Measurements from ENCODE around the gene CIBAR2.

Gene CIBAR2

DNA sequence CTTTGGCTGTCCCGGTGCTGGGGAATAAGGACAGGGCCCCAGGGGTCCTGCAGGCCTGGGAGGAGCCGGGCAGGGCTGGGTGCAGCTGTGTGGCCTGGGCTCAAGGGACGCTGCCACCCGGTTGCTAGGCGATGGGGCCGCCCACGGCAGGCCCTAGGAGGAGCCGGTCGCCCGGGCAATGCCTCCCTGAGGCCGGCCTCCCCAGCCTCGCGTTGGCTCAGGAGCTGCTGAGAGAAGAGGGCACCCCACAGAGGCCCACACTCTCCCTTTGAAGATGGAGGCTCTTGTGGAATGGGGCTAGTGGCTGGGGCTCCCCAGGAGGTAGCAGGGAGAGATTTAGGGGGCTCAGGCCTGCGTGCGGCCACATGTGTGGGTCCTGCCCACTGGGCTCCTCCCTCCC is at the start of gene CIBAR2:
CIBAR2 (minus strand) TSS at position 109 of the 400 bp plus-strand sequence. CDS start 120 bp downstream, outside the sequence.
- in situ Hi-C loops (cut with HindIII; ENCODE audit: low sequenced_read_pairs): no loop called here

DNA sequence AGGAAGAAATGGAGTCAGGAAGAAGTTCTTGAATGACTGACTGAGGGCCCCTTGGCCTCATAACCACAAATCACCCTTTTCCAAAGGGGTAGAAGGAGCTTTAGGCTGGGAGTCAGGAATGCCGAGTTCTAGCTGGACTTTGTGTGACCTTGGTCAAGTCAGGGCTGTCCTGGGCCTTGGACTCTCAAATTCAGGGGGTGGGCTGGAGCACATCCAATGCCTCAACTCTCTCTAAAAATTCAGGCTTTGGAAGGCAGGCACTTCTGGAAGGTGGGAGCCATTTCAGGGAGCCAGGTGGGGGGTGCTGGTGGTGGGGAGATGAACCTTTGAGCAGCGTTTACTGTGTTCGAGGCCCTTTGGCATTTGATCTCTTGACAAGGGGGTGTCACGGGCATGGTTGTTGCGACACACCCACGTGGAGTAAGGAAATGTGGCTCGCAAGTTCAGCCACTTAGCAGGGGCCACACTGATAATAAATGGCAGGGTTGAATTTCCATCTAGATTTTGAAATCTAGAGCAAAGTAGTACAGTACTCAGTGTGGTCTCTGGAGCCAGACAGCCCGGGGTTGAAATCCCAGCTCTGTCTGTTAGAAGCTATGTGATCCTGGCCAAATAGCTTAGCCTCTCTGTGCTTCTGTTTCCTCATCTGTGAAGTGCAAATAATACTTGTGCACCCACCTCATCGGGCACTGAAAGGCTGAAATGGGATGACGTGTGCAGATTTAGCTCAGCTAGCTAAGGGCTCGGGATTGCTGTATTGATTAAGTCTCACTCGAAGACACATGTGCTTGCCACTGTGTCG is 47.1 kb upstream of the CIBAR2 start:
- in situ Hi-C loops (cut with HindIII; ENCODE audit: low sequenced_read_pairs): no loop called here

DNA sequence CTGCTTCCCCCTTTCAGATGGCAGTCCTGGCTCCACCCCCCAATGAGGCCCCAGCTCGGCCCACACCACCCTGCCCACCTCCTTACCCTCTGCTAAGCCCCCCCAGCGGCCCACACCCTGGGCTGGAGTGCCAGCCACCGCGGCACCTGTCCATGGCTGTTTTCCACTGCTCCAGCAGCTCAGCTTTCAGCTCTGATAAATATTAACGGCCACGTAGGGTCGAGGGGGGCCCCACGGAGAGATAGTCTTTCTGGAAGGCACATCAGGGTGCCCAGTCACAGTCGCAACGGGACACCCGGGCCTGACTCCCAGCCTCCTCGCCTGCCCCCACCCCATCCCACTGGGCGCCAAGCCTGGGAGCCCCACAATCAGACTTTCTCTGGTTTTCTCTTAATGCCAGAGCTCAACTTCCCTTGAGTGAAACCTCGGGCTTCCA is 46.5 kb upstream of the CIBAR2 start:
- in situ Hi-C loops (cut with HindIII; ENCODE audit: low sequenced_read_pairs): no loop called here

DNA sequence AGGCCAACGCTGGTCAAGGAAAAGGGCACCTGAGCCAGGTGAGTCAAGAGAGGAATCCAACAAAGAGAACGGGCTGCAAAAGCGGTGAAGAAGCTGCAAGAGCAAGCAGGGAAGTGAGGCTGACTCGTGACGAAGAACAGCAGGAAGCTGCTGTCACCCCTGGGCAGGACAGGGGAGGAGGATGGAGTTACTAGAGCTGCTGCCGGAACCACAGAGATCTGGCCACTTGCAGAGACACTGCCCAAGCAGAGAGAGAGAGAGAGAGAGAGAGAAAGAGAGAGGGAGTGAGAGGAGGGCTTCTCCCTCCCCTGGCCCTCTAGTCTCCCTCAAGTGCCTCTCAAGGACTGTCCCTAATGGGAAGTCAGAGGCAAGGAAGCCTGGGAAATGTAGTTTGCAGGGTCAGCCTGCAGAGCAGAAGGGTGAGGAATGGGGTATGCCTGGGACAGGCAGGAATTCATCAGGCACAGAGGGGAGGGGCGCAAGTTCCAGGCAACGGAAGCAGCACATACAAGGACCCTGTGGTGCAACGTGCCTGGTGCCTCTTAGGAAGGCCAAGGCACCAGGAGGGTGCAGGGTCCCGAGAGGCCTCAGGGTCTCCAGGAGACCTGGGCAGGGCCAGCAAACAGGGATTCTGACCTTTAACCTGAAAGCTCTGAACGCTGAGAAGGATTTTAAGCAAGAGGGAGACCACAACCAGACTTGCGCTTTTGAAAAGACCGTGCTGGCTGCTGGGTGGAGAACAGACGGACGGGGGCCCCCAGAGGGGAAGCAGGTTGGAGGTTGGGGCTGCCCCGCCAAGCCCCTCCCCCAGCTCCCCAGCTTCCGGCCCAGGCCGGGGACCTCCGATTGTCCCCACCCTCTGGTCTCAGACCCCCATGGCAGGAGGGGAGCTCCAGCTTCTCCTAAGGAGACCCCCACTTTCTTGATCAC is 45.8 kb upstream of the CIBAR2 start:
- in situ Hi-C loops (cut with HindIII; ENCODE audit: low sequenced_read_pairs): no loop called here

DNA sequence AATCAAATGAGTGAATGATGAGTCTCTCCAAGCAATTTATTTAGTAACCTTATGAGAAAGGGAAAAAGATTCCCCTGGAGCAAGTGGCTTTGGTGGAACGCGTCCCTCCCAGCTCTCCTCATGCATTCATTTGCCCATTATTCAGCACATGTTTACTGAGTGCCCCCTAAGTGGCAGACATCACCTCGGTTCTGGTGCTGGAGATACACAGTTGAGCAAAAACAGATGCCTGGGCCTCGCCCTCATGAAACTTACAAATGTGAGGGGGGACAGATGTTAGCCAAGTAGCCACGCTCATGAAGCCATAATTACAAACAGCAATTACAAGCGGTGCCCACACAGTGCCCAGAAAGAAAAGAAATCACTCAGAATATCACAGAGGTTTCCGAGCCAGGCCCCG is 45.1 kb upstream of the CIBAR2 start:
- in situ Hi-C loops (cut with HindIII; ENCODE audit: low sequenced_read_pairs): no loop called here

DNA sequence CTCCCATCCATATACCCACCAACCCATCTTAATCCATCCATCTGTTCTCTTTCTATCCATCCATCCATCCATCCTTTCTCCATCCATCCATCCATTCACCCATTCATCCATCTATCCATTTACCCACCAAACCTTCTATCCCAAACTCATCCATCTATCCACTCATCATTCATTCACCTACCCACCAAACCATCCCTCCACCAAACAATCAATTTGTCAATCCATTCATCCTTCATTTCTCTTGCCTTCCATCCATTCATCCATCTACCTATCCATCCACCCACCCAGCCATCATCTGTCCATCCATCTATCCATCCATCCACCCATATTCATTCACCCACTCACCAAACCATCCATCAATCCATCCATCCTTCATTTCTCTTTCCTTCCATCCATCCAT is 44.6 kb upstream of the CIBAR2 start:
- in situ Hi-C loops (cut with HindIII; ENCODE audit: low sequenced_read_pairs): no loop called here

DNA sequence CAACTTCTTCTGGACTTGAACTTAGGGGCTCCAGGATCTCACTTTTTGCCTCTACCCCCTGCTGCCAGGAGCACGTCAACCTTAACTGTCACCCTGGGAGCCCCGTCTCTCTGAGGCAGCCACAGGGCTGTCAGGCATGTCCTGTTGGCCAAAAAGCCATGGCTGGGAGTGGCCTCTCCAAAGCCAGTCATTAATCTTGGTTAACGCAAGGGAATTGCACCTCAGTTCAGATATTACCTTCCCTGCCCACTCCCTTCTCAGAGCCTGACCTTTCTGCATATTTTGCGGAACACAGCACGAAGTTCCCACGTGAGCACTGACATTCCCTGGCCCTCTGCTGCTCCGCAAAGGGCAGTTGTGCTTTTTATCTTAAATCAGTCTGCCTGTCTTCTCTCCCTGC is 44.2 kb upstream of the CIBAR2 start:
- in situ Hi-C loops (cut with HindIII; ENCODE audit: low sequenced_read_pairs): no loop called here

DNA sequence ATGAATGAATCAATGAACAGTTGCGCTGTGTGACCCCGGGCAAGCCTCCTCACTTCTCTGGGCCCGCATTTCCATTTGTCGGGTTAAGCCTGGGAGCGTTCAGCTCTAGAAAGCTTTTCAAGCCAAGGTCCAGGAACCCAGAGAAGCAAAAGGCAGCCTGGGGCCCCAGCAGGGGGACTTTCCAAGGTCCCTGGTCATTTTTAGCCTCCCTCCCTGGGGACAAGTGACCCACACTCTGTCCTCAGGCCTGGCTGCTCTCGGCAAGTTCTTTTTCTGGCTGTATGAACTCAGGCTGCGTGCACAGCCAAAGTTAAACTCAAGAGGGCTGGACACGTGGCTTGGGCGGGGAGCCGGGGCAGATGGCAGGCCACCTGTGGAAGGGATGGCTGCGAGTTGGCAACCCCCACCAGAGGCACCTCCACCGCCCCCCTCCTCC is 41.4 kb upstream of the CIBAR2 start:
- in situ Hi-C loops (cut with HindIII; ENCODE audit: low sequenced_read_pairs): no loop called here

DNA sequence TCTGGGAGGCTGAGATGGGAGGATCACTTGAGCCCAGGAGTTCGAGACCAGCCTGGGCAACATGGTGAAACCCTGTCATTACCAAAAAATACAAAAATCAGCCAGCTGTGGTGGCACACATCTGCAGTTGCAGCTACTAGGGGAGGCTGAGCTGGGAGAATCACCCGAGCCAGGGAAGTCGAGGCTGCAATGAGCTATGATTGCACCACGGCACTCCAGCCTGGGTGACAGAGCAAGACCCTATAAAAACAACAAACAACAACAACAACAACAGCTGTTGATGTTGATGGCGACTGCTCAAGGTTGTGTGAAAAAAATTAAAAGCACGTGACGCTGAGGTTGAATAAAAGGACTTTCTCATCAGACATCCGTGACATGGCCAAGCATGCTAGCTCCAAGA is 40.8 kb upstream of the CIBAR2 start:
- in situ Hi-C loops (cut with HindIII; ENCODE audit: low sequenced_read_pairs): no loop called here

DNA sequence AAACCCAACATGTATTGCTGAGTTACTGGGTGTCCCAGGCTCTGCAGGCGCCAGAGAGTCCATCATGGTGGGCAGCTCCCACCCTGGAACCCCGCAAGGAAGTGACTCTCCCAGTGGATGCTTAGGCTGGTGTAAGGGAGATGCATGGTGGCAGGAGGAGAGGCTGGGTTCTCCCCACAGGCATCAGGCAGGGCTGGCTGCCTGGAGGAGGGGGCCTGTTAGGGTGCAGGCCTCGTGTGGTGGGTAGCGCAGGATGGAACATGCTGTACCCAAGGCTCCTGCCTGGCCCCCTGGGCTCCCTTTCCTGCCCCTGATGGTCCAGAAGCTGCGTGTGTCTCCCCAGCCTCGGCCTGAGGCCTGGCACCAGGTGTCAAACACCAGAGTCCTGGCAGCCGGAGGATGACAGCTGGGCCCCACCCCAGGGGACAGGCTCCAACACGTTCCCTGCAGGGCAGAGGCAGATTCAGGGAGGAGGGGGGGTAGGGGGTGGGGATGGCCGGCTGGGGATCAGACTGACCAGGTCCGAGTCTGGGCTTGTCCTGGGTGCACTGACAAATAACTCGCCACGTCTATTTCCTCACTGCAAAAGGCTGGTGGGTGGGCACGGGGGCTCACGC is 40.2 kb upstream of the CIBAR2 start:
- in situ Hi-C loops (cut with HindIII; ENCODE audit: low sequenced_read_pairs): no loop called here

DNA sequence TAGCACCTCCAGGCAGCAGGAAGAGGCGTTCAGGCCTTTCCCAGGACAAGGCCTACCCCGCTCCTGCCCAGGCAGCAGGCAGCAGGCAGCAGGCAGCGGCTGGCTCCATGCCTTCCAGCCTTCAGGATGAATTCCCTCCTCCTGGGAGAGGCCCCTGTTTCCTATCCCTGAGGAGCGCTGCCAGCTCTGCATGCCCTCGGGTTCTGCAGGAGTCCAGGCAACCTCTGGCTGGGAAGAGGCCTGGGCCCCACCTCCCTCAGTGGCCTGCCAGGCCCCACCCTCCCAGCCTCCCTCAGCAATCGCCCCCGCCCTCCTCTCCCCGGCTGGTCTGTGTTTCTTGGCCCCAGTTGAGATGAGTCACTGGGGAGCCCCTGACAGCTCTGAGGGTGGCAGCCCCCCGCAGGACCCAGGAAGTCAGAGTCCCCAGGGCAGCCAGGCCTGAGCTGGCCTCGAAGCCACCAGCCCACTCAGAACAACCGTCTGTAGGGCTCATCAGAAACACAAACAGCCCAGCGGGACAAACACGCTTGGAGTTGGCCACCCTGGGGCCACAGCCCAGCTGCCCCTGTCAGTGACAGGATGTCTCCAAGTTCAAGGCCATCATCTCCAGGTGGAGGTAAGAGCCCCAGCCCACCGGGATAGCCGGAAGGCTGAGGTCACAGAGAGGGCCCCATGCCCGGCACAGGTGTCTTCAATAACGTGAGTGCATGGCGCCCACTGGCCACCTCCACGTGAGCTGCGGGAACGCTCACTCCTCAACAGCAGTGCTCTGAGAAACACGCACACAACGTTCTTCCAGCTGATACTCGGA is 39.5 kb upstream of the CIBAR2 start:
- in situ Hi-C loops (cut with HindIII; ENCODE audit: low sequenced_read_pairs): no loop called here

DNA sequence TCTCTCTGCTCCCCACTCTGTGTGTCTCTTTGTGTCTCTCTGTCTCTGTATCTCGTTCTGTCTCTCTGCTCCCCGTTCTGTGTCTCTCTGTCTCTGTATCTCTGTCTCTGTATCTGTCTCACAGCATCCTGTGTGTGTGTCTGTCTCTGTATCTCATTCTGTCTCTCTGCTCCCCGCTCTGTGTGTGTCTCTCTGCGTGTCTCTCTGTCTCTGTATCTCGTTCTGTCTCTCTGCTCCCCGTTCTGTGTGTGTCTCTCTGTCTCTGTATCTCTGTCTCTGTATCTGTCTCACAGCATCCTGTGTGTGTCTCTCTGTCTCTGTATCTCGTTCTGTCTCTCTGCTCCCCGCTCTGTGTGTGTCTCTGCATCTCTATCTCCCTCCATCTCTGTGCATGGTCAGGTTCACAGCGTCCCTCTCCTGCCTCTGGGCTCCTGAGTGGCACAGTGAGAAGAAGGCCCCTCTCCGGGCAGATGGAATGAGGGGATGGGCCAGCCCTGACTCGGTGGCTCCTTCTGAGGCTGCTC is 38.9 kb upstream of the CIBAR2 start:
- in situ Hi-C loops (cut with HindIII; ENCODE audit: low sequenced_read_pairs): no loop called here

DNA sequence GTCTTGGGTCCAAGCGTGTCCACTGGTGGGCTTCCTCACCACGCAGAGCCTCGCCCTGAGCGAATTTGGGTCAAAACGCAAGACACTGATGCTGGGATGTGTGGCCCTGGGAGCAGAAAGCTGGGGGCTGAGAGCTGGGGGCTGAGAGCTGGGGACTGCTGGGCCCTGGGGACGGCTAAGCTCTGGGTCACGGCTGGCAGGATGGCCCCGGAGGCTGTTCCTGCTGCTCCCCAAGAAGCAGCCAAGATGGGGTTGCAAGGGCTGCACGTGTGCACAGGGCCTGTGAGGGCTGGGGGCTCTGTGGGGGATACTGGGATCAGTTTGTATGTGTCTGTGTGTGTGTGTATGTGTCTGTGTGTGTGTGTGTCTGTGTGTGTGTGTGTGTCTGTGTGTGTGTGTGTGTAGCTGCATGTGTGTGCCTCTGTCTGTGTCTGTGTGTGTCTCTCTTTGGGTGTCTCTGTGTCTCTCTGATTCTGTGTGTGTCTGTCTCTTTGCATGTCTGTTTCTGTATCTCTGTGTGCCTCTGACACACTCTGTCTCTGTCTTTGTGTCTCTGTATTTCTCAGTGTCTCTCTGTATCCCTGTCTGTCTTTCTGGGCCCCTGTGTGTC is 38.2 kb upstream of the CIBAR2 start:
- in situ Hi-C loops (cut with HindIII; ENCODE audit: low sequenced_read_pairs): no loop called here

DNA sequence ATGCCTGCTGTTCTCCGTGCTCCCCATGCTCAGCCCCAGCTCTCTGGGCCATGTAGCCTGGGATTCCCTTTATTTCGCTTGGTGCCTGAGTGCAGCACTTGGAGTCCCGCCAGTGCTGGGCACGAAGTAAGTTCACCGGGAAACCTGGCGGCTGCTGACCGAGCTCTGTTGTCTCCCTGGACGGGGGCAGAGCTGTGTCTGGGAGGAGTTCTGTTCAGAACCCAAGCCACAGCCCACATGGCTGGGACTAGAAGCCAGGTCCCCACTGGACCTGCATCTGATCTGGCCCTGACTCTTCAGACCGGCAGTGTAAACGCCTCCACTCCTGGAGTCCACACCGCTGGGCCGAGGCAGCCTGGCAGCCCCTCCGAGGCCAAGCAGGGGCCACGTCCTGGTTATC is 37.5 kb upstream of the CIBAR2 start:
- in situ Hi-C loops (cut with HindIII; ENCODE audit: low sequenced_read_pairs): no loop called here

DNA sequence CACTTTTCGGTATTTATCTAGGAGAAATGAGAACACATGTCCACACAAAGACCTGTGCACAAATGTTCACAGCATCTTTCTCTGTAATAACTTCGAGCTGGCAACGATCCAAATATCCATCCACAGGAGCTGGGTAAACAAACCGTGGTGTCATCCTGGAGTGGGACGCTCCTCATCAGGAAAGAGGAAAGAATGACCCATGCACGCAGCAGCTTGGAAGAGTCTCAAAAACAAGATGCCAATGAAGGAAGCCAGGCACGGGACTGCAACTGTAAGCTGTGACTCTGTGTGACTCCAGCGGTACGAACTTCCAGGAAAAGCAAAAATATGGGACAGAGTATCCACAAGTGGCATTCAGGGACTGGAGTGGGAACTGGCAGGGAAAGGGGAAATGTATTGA is 36.7 kb upstream of the CIBAR2 start:
- in situ Hi-C loops (cut with HindIII; ENCODE audit: low sequenced_read_pairs): no loop called here

DNA sequence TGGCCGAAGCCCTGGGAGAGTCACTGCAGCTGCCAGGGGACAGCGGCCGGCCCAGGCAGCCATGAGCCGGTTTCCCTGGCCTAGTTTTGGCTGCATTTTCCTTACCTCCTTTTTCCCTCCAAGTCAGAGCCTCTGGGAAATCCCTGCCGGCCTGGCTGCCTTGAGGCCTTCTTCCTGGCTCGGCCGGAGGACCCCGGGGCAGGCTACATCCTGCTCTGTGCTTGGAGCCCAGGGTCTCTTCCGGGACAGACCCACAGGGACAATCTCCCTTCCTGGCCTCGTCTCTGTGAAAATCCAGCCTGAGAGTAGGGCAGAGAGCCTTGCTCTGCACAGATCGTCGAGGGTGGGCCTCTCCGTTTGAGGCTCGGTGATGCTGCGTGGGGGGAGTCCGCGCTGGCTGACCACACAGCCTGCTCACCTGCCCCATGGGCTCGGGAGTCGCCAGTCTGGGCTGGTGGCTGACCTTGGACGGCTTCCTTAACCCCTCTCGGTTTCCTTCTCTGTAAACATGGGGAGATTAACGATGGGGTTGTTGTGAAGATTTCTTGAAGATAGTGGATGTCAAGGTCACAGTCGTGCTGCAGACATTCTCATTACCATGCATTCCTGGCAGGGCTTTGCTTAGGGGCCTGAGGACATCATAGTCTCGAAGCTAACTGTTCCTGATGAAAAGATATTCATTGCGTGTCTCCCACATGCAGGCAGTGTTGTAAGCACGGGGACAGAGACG is 34.8 kb upstream of the CIBAR2 start:
- in situ Hi-C loops (cut with HindIII; ENCODE audit: low sequenced_read_pairs): no loop called here

DNA sequence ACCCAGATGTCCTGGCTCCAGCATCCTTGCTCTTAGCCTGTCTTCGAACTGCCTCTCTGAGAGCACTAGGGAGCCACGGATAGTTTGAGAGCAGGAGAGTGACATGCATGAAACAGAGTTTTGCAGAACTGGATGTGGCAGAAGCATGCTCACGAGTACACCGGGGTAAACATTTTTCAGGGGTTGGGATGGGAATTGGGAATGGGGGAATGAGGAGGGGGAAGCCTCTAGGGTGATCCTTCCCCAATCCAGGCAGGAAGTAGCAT is 34.2 kb upstream of the CIBAR2 start:
- in situ Hi-C loops (cut with HindIII; ENCODE audit: low sequenced_read_pairs): no loop called here

DNA sequence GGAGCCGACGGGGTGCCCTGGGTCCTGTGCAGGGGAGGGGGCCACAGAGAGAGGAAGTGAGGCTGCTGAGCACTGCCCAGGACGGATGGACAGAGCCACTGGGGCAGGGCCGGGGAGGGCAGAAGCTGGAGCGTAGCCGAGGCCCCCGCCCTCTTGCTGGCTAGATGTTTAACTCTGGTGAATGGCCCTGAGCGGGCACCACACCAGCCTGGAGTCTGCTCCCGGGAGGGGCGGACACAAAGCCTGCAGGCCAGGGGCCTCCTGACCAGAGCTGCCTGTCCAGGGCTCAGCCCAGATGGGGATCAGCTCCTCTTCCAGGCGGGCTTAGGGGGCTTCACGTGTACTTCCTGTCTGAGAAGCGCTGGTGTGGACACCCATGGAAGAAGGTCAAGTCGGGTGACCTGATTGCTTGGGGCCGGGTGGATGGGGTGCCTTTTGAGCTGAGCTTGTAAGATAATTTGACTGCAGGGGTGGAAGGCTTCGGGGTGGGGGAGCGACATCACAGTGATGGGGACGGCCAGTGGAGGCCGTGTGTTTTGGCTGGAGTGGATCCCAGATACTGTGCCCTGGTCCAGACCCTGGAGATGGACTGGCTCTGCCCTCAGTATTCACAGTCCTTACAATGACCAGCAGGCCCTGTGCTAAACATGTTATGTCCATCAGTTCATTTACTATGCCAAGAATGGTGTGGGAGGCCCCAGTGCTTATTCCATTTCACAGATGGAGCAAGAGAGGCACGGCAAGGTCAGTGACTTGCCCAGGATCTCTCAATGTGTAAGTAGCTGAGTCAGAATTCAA is 33.7 kb upstream of the CIBAR2 start:
- in situ Hi-C loops (cut with HindIII; ENCODE audit: low sequenced_read_pairs): no loop called here

DNA sequence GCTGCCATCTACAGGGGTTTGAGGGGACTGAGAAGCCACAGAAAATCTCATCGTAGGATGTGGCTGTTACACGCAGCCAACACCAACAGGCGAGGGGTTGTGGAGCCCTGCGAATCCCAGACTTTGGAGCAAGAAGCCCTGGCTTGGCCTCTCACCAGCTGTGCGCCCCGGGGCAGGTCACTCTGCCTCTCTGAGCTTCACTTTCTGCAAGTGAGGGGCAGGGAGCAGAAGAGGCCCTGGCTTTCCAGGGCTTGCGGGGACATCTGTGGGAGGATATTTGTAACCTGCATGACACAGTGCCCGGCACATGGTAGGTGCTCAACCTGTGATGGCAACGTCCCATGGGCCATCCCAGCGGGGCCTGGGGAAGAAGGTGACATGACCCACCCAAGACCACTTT is 32.9 kb upstream of the CIBAR2 start:
- in situ Hi-C loops (cut with HindIII; ENCODE audit: low sequenced_read_pairs): no loop called here
